Central memory CD8-positive, alpha-beta T cell (primary cell): Measurements from ENCODE around the gene ADAMTS20.

Experiments used
- ATAC-seq: fragments of 150-1000 bp; cut with Tn5 transposase; replicated peaks from 2 replicates; pipeline ENCODE4 v1.10.0; 2022; ENCODE audit warnings: mild to moderate bottlenecking, moderate FRiP score, moderate number of reproducible peaks; ENCODE audit not compliant: poor library complexity, severe bottlenecking; ENCODE audit errors: extremely low read depth
- DNase-seq, 2 donors: peaks; one replicate each; pipeline ENCODE4 v3.0.0; 2021; ENCODE audit warnings: low spot score in 2 of 2
- H3K27ac Mint-ChIP-seq: one replicate; pipeline ENCODE4 v1.8.0; 2022; ENCODE audit warnings: low read depth, mild to moderate bottlenecking, moderate library complexity, mixed read lengths
- H3K27me3 Mint-ChIP-seq: one replicate; pipeline ENCODE4 v1.8.0; 2022; ENCODE audit warnings: mixed read lengths
- H3K36me3 Mint-ChIP-seq: one replicate; pipeline ENCODE4 v1.8.0; 2022; ENCODE audit warnings: mild to moderate bottlenecking, moderate library complexity, mixed read lengths; ENCODE audit not compliant: insufficient read depth
- H3K4me1 Mint-ChIP-seq: one replicate; pipeline ENCODE4 v1.8.0; 2022; ENCODE audit warnings: mixed read lengths
- H3K4me3 Mint-ChIP-seq: one replicate; pipeline ENCODE4 v1.8.0; 2022; ENCODE audit warnings: mild to moderate bottlenecking, moderate library complexity, mixed read lengths
- H3K9me3 Mint-ChIP-seq: one replicate; pipeline ENCODE4 v1.8.0; 2022; ENCODE audit warnings: mixed read lengths

The ADAMTS20 gene

DNA sequence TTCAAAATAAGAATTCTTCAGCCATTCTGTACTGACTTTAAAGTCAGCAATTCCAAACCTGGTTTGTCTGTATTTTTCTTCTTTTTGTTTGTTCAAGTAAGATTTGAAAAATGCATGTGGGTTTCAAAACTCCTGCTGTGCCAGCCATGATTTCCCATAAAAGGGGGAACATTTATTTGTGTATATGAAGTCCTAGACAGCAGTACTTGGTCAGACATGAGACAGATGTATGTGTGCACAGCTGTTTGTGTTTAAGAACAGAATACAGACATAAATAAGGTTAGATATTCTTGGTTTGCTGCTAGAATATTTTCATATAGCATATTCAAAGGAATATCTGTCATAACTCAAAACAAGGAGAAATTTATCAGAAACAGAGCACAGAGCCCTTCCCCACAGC is 236.0 kb downstream of the ADAMTS20 start:
- ATAC-seq = no peak
- no peak overlapping the region for H3K4me3 Mint-ChIP-seq
- no peaks in the 10 kb centered on the region for H3K27me3 Mint-ChIP-seq
- no peak for DNase-seq
- no peaks in the 10 kb centered on the region for H3K4me1 Mint-ChIP-seq
- no peaks in the 10 kb centered on the region for H3K36me3 Mint-ChIP-seq
- H3K9me3 Mint-ChIP-seq = peaks cover 2% of the 10 kb centered on the region
- no peak overlapping the region for H3K27ac Mint-ChIP-seq

DNA sequence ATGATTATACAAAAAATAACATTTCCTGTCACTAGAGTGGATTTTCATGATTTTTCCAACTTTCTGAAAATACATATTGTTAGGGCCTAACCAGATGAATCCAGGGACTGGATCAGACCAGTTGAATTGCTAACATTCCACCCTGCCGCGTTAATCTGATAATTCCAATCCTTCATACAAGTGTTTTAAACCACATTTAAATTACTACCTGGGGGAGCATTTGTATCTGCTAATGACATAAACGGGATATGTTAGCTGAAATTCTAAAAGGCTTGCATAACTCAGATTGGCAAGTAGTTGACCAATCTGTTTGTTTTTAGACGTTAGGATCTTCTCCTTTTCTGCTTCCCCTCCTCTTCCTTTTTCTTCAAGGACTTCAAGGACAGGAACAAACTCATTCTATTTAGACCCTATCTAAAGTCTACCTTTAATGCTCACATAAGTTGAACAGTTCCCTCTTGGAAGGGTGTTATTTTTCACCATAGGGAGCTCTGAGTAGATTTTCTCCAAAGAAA is 239.0 kb downstream of the ADAMTS20 start:
- Mint-ChIP-seq H3K27ac (no peak overlapping the region), H3K9me3 (peaks cover 11% of the 10 kb centered on the region), H3K27me3 (no peaks in the 10 kb centered on the region), H3K36me3 (no peaks in the 10 kb centered on the region), H3K4me1 (no peaks in the 10 kb centered on the region), H3K4me3 (no peak overlapping the region)
- DNase-seq (no peak), ATAC-seq (no peak)

DNA sequence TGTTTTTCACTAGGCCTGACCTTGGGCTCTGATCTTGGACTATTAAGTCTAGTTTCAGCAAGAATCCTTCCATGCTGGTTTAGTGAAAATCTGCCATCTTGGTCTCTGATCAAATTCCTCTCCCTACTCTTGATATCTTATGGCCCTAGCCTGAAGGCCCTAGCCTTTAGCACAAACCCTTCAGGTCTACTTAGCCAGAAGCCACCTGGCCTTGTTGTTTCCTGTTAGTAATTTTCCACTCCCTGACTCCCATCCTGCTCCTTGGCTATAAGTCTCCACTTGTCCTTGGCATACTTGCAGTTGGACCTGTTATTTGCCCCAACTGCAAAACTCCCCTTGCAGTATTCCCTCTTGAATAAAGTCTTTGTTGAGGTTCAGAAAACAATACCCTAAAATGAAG is 241.4 kb downstream of the ADAMTS20 start:
- Mint-ChIP-seq H3K9me3 (peaks cover 12% of the 10 kb centered on the region), H3K27me3 (no peaks in the 10 kb centered on the region), H3K36me3 (no peaks in the 10 kb centered on the region), H3K27ac (no peak overlapping the region), H3K4me1 (no peaks in the 10 kb centered on the region), H3K4me3 (no peak overlapping the region)
- ATAC-seq (no peak), DNase-seq (no peak)

DNA sequence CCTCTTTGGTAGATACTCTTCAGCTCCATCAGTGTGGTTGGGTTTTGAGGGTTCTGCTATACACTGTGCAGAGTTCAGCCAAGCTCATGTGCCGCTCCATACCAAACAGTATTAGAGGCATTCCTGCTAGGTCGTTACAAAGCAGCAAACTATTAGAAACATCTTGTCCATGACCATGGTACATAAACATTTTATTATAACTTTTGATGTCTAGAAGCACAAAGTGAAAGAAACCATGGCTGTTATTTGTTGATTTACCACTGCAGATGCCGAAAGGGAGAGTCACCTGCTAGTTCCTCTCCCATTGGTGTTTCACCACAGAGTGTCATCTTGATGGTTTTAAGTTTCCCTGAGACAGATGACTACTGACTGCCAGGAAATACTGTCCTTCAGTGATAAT is 242.0 kb downstream of the ADAMTS20 start:
- Mint-ChIP-seq H3K9me3 (peaks cover 15% of the 10 kb centered on the region), H3K4me3 (no peak overlapping the region), H3K4me1 (no peaks in the 10 kb centered on the region), H3K27ac (no peak overlapping the region), H3K27me3 (no peaks in the 10 kb centered on the region), H3K36me3 (no peaks in the 10 kb centered on the region)
- no peak for DNase-seq
- ATAC-seq = no peak

DNA sequence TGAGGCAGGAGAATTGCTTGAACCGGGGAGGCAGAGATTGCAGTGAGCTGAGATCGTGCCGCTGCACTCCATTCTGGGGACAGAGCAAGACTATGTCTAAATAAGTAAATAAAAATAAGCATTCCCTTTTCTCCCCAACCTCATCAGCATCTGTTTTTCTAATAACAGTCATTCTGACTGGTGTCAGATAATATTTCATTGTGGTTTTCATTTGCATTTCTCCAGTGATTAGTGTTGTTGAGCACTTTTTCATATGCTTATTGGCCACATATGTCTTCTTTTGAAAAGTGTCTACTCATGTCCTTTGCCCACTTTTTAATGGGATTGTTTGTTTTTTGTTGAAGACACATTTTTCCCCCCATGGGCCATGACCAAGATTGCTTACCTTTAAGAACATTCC is 243.2 kb downstream of the ADAMTS20 start:
- Mint-ChIP-seq H3K4me1 (no peaks in the 10 kb centered on the region), H3K4me3 (no peak overlapping the region), H3K27me3 (no peaks in the 10 kb centered on the region), H3K9me3 (peaks cover 24% of the 10 kb centered on the region), H3K27ac (no peak overlapping the region), H3K36me3 (no peaks in the 10 kb centered on the region)
- DNase-seq (no peak), ATAC-seq (no peak)

DNA sequence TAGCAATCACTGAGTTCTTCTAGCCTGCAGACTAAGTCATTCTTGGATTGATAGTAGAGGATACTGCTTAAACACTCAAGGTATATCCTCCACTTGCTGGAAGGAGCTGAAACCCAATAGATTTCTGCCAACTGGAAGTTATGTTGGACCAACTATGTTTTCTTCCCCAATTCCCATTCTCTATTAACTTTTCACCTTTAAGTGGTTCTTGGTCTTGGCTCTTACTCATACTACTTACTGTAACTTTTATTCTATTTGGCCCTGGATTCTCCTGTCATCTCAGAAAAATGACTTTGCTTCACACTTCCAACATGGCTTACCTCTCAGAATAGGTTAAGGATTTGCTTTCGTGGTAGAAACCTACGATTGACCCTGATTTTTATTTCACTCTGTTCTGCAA is 244.9 kb downstream of the ADAMTS20 start:
- H3K4me1 Mint-ChIP-seq = no peaks in the 10 kb centered on the region
- ATAC-seq (no peak), DNase-seq (no peak)
- H3K27me3 Mint-ChIP-seq = no peaks in the 10 kb centered on the region
- H3K27ac Mint-ChIP-seq = no peak overlapping the region
- H3K4me3 Mint-ChIP-seq = no peak overlapping the region
- peaks cover 24% of the 10 kb centered on the region for H3K9me3 Mint-ChIP-seq
- H3K36me3 Mint-ChIP-seq = no peaks in the 10 kb centered on the region

DNA sequence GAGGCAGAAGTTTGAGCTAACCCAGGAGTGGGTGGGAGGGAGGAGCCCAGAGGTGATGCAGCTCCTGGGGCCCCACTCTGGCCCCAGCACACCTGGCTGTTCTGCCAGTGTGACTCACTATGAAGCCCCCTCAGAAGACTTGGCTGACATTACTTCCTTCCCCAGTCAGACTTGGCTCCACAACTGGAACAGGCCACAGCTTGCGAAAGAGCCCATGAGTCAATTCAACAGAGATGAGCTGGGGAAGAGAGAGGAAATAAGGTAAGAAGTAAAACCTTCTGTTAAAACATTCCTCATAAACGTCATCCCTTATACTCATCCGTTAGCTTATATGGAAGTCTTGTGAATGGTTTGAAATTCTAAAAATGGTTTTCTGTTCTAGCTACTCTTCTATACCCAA is 245.9 kb downstream of the ADAMTS20 start:
- Mint-ChIP-seq H3K36me3 (no peaks in the 10 kb centered on the region), H3K9me3 (peaks cover 22% of the 10 kb centered on the region), H3K4me1 (no peaks in the 10 kb centered on the region), H3K4me3 (no peak overlapping the region), H3K27ac (no peak overlapping the region), H3K27me3 (no peaks in the 10 kb centered on the region)
- ATAC-seq = no peak
- no peak for DNase-seq

DNA sequence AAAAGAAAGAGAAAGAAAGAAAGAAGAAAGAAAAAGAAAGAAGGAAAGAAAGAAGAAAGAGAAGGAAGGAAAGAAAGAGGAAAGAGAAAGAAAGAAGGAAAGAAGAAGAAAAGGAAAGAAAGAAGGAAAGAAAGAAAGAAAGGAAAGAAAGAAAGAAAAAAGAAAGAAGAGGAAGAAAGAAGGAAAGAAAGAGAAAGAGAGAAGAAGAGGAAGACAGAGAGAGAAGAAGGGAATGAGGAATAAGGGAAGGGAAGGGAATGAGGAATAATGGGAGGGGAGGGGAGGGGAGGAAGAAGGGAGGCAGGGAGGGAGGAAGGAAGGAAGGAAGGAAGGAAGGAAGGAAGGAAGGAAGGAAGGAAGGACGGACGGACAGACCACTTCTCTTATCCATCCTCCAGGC is 246.9 kb downstream of the ADAMTS20 start:
- H3K9me3 Mint-ChIP-seq = peaks cover 16% of the 10 kb centered on the region
- no peaks in the 10 kb centered on the region for H3K27me3 Mint-ChIP-seq
- DNase-seq (no peak), ATAC-seq (no peak)
- H3K36me3 Mint-ChIP-seq = no peaks in the 10 kb centered on the region
- H3K27ac Mint-ChIP-seq = no peak overlapping the region
- no peaks in the 10 kb centered on the region for H3K4me1 Mint-ChIP-seq
- no peak overlapping the region for H3K4me3 Mint-ChIP-seq
